ENCODE data around the gene CPA3.

CPA3 gene

GRCh38 chr3:148865049-148865448, at the start of gene CPA3:
Gene CPA3 (plus strand): TSS chr3:148865296. CDS start chr3:148865308, 12 bp downstream.
- Histone ChIP-seq H3K36me3 (ENCODE audit: control insufficient read depth in 5 of 5, insufficient read depth in 5 of 5, low read length in 5 of 5) (no peaks in the 10 kb centered on the region), H3K27me3 (ENCODE audit: control insufficient read depth in 5 of 5, insufficient read depth in 4 of 5, low read length in 5 of 5) (no peaks in the 10 kb centered on the region), H3K4me3 (ENCODE audit: low read depth in 1 of 5, low read length in 5 of 5) (no peak within 1 kb of the TSS), H3K9me3 (ENCODE audit: control insufficient read depth in 5 of 5, low read length in 5 of 5) (no peaks in the 10 kb centered on the region), H3K27ac (ENCODE audit: low read depth, low read length) (no peak within 1 kb of the TSS), H3K9ac (ENCODE audit: low read length in 5 of 5) (no peak within 1 kb of the TSS), H3K4me1 (ENCODE audit: control insufficient read depth in 5 of 5, insufficient read depth in 5 of 5, low read length in 5 of 5) (no peaks in the 10 kb centered on the region)

- H3K27me3 ChIP-seq (ENCODE audit: control insufficient read depth in 5 of 5, insufficient read depth in 4 of 5, low read length in 5 of 5) = no peaks in the 10 kb centered on the region
- H3K4me1 ChIP-seq (ENCODE audit: control insufficient read depth in 5 of 5, insufficient read depth in 5 of 5, low read length in 5 of 5) = no peaks in the 10 kb centered on the region
- no peaks in the 10 kb centered on the region for H3K36me3 ChIP-seq (ENCODE audit: control insufficient read depth in 5 of 5, insufficient read depth in 5 of 5, low read length in 5 of 5)
- no peak overlapping the region for H3K27ac ChIP-seq (ENCODE audit: low read depth, low read length)
- H3K4me3 ChIP-seq (ENCODE audit: low read depth in 1 of 5, low read length in 5 of 5) = no peak overlapping the region
- no peak overlapping the region for H3K9ac ChIP-seq (ENCODE audit: low read length in 5 of 5)
- no peaks in the 10 kb centered on the region for H3K9me3 ChIP-seq (ENCODE audit: control insufficient read depth in 5 of 5, low read length in 5 of 5)
Measured at GRCh38 chr3:148815316-148816110, 49.6 kb upstream of the CPA3 start.

GRCh38 chr3:148816427-148816826, 48.7 kb upstream of the CPA3 start:
- H3K27ac ChIP-seq (ENCODE audit: low read depth, low read length) = no peak overlapping the region
- no peaks in the 10 kb centered on the region for H3K27me3 ChIP-seq (ENCODE audit: control insufficient read depth in 5 of 5, insufficient read depth in 4 of 5, low read length in 5 of 5)
- no peaks in the 10 kb centered on the region for H3K4me1 ChIP-seq (ENCODE audit: control insufficient read depth in 5 of 5, insufficient read depth in 5 of 5, low read length in 5 of 5)
- no peaks in the 10 kb centered on the region for H3K36me3 ChIP-seq (ENCODE audit: control insufficient read depth in 5 of 5, insufficient read depth in 5 of 5, low read length in 5 of 5)
- H3K9ac ChIP-seq (ENCODE audit: low read length in 5 of 5) = no peak overlapping the region
- H3K9me3 ChIP-seq (ENCODE audit: control insufficient read depth in 5 of 5, low read length in 5 of 5) = no peaks in the 10 kb centered on the region
- no peak overlapping the region for H3K4me3 ChIP-seq (ENCODE audit: low read depth in 1 of 5, low read length in 5 of 5)

- no peak overlapping the region for H3K4me3 ChIP-seq (ENCODE audit: low read depth in 1 of 5, low read length in 5 of 5)
- no peak overlapping the region for H3K9ac ChIP-seq (ENCODE audit: low read length in 5 of 5)
- H3K27ac ChIP-seq (ENCODE audit: low read depth, low read length) = no peak overlapping the region
- H3K4me1 ChIP-seq (ENCODE audit: control insufficient read depth in 5 of 5, insufficient read depth in 5 of 5, low read length in 5 of 5) = no peaks in the 10 kb centered on the region
- no peaks in the 10 kb centered on the region for H3K27me3 ChIP-seq (ENCODE audit: control insufficient read depth in 5 of 5, insufficient read depth in 4 of 5, low read length in 5 of 5)
- H3K36me3 ChIP-seq (ENCODE audit: control insufficient read depth in 5 of 5, insufficient read depth in 5 of 5, low read length in 5 of 5) = no peaks in the 10 kb centered on the region
- H3K9me3 ChIP-seq (ENCODE audit: control insufficient read depth in 5 of 5, low read length in 5 of 5) = peaks cover 0 to 3% (median 0%) of the 10 kb centered on the region in 5 donors
Measured at GRCh38 chr3:148816981-148817525, 48.0 kb upstream of the CPA3 start.

GRCh38 chr3:148820361-148821245, 44.5 kb upstream of the CPA3 start:
- Histone ChIP-seq H3K36me3 (ENCODE audit: control insufficient read depth in 5 of 5, insufficient read depth in 5 of 5, low read length in 5 of 5) (no peaks in the 10 kb centered on the region), H3K27me3 (ENCODE audit: control insufficient read depth in 5 of 5, insufficient read depth in 4 of 5, low read length in 5 of 5) (no peaks in the 10 kb centered on the region)

GRCh38 chr3:148823026-148823425, 42.1 kb upstream of the CPA3 start:
- H3K4me3 ChIP-seq (ENCODE audit: low read depth in 1 of 5, low read length in 5 of 5) = no peak overlapping the region
- peaks cover 0 to 3% (median 0%) of the 10 kb centered on the region in 5 donors for H3K9me3 ChIP-seq (ENCODE audit: control insufficient read depth in 5 of 5, low read length in 5 of 5)
- H3K27me3 ChIP-seq (ENCODE audit: control insufficient read depth in 5 of 5, insufficient read depth in 4 of 5, low read length in 5 of 5) = no peaks in the 10 kb centered on the region
- H3K27ac ChIP-seq (ENCODE audit: low read depth, low read length) = no peak overlapping the region
- peaks cover 0 to 5% (median 0%) of the 10 kb centered on the region in 5 donors for H3K4me1 ChIP-seq (ENCODE audit: control insufficient read depth in 5 of 5, insufficient read depth in 5 of 5, low read length in 5 of 5)
- no peak overlapping the region for H3K9ac ChIP-seq (ENCODE audit: low read length in 5 of 5)
- H3K36me3 ChIP-seq (ENCODE audit: control insufficient read depth in 5 of 5, insufficient read depth in 5 of 5, low read length in 5 of 5) = no peaks in the 10 kb centered on the region

More at GRCh38 chr3:148820361-148821245, 44.5 kb upstream of the CPA3 start:
- Histone ChIP-seq H3K9ac (ENCODE audit: low read length in 5 of 5) (no peak overlapping the region), H3K9me3 (ENCODE audit: control insufficient read depth in 5 of 5, low read length in 5 of 5) (peaks cover 0 to 3% (median 0%) of the 10 kb centered on the region in 5 donors), H3K4me3 (ENCODE audit: low read depth in 1 of 5, low read length in 5 of 5) (no peak overlapping the region), H3K4me1 (ENCODE audit: control insufficient read depth in 5 of 5, insufficient read depth in 5 of 5, low read length in 5 of 5) (no peaks in the 10 kb centered on the region), H3K27ac (ENCODE audit: low read depth, low read length) (no peak overlapping the region)

- H3K27me3 ChIP-seq (ENCODE audit: control insufficient read depth in 5 of 5, insufficient read depth in 4 of 5, low read length in 5 of 5) = no peaks in the 10 kb centered on the region
- H3K4me3 ChIP-seq (ENCODE audit: low read depth in 1 of 5, low read length in 5 of 5) = no peak overlapping the region
- no peak overlapping the region for H3K27ac ChIP-seq (ENCODE audit: low read depth, low read length)
- H3K9ac ChIP-seq (ENCODE audit: low read length in 5 of 5) = no peak overlapping the region
- peaks cover 0 to 3% (median 0%) of the 10 kb centered on the region in 5 donors for H3K9me3 ChIP-seq (ENCODE audit: control insufficient read depth in 5 of 5, low read length in 5 of 5)
- peaks cover 0 to 7% (median 3%) of the 10 kb centered on the region in 5 donors for H3K4me1 ChIP-seq (ENCODE audit: control insufficient read depth in 5 of 5, insufficient read depth in 5 of 5, low read length in 5 of 5)
- no peaks in the 10 kb centered on the region for H3K36me3 ChIP-seq (ENCODE audit: control insufficient read depth in 5 of 5, insufficient read depth in 5 of 5, low read length in 5 of 5)
Measured at GRCh38 chr3:148825476-148825875, 39.6 kb upstream of the CPA3 start.

GRCh38 chr3:148827585-148827984, 37.5 kb upstream of the CPA3 start, which contains the start of gene CPB1:
Gene CPB1 (plus strand): TSS chr3:148827811. CDS start chr3:148827824, 13 bp downstream.
- Histone ChIP-seq H3K4me3 (ENCODE audit: low read depth in 1 of 5, low read length in 5 of 5) (no peak within 1 kb of the TSS), H3K9me3 (ENCODE audit: control insufficient read depth in 5 of 5, low read length in 5 of 5) (peaks cover 0 to 1% (median 0%) of the 10 kb centered on the region in 5 donors), H3K36me3 (ENCODE audit: control insufficient read depth in 5 of 5, insufficient read depth in 5 of 5, low read length in 5 of 5) (no peaks in the 10 kb centered on the region), H3K9ac (ENCODE audit: low read length in 5 of 5) (no peak within 1 kb of the TSS), H3K27me3 (ENCODE audit: control insufficient read depth in 5 of 5, insufficient read depth in 4 of 5, low read length in 5 of 5) (no peaks in the 10 kb centered on the region), H3K4me1 (ENCODE audit: control insufficient read depth in 5 of 5, insufficient read depth in 5 of 5, low read length in 5 of 5) (peaks cover 0 to 7% (median 3%) of the 10 kb centered on the region in 5 donors), H3K27ac (ENCODE audit: low read depth, low read length) (no peak within 1 kb of the TSS)

GRCh38 chr3:148828136-148828690, 36.9 kb upstream of the CPA3 start:
- no peak overlapping the region for H3K9ac ChIP-seq (ENCODE audit: low read length in 5 of 5)
- H3K36me3 ChIP-seq (ENCODE audit: control insufficient read depth in 5 of 5, insufficient read depth in 5 of 5, low read length in 5 of 5) = no peaks in the 10 kb centered on the region
- no peak overlapping the region for H3K4me3 ChIP-seq (ENCODE audit: low read depth in 1 of 5, low read length in 5 of 5)
- H3K4me1 ChIP-seq (ENCODE audit: control insufficient read depth in 5 of 5, insufficient read depth in 5 of 5, low read length in 5 of 5) = peaks cover 0 to 7% (median 3%) of the 10 kb centered on the region in 5 donors
- no peak overlapping the region for H3K27ac ChIP-seq (ENCODE audit: low read depth, low read length)
- H3K27me3 ChIP-seq (ENCODE audit: control insufficient read depth in 5 of 5, insufficient read depth in 4 of 5, low read length in 5 of 5) = no peaks in the 10 kb centered on the region
- H3K9me3 ChIP-seq (ENCODE audit: control insufficient read depth in 5 of 5, low read length in 5 of 5) = no peaks in the 10 kb centered on the region

Data from subcutaneous abdominal adipose tissue (tissue), 5 donors.